A673 (cell line): ENCODE results near the gene PRAC1. TPM values are rescaled to one million over a fixed set of nuclear protein-coding genes. Genes with fewer than 3 reads are reported as not detected.

Experiments
- BruUV-seq: library from RNA; stranded (reverse); fragments of 400-500 nt; replicated peaks from 2 replicates; lab custom pipeline; 2021; lab: Mats Ljungman, UMichigan
- CTCF ChIA-PET: fragments of 300-600 bp; sonication (Branson Sonifier 250); formaldehyde crosslinking; loops from one replicate; lab custom pipeline; 2022; ENCODE audit warnings: antibody characterized with exemption; lab: Charles Lee
- POLR2A ChIA-PET: fragments of 300-600 bp; sonication (Branson Sonifier 250); formaldehyde crosslinking; loops from one replicate; lab custom pipeline; 2022; ENCODE audit warnings: antibody characterized with exemption; ENCODE audit not compliant: low non-redundant PET; lab: Charles Lee
- DNase-seq: peaks from one replicate; pipeline ENCODE4 v3.0.0-alpha.2; 2015; ENCODE audit warnings: low spot score
- H3K27ac ChIP-seq: fragments of 200-600 bp; sonication (generic); 2 replicates; pipeline ENCODE4 v1.5.1; 2016; ENCODE audit warnings: mixed run types, low read depth, mild to moderate bottlenecking, mixed read lengths, antibody characterized with exemption, low read length; ENCODE audit not compliant: poor library complexity, severe bottlenecking
- H3K27me3 ChIP-seq: fragments of 200-600 bp; sonication (generic); replicated peaks from 2 replicates; pipeline ENCODE4 v1.6.1; 2017; ENCODE audit warnings: mixed run types, low read depth, mild to moderate bottlenecking, mixed read lengths, antibody characterized with exemption, low read length; ENCODE audit not compliant: insufficient read depth, poor library complexity
- H3K36me3 ChIP-seq: fragments of 200-600 bp; sonication (generic); 2 replicates; pipeline ENCODE4 v1.6.1; 2016; ENCODE audit warnings: mixed run types, mild to moderate bottlenecking, mixed read lengths, antibody characterized with exemption, low read length; ENCODE audit not compliant: insufficient read depth, poor library complexity, severe bottlenecking
- H3K4me1 ChIP-seq: fragments of 200-600 bp; sonication (generic); 2 replicates; pipeline ENCODE4 v1.6.1; 2017; ENCODE audit warnings: mixed run types, mild to moderate bottlenecking, mixed read lengths, antibody characterized with exemption, low read length; ENCODE audit not compliant: insufficient read depth, poor library complexity, severe bottlenecking
- H3K4me3 ChIP-seq: fragments of 200-600 bp; sonication (generic); 2 replicates; pipeline ENCODE4 v1.5.1; 2016; ENCODE audit warnings: low read depth, mixed run types, mild to moderate bottlenecking, mixed read lengths, low read length; ENCODE audit not compliant: poor library complexity, severe bottlenecking
- H3K9me3 ChIP-seq: fragments of 200-600 bp; sonication (generic); 2 replicates; pipeline ENCODE4 v1.6.1; 2016; ENCODE audit warnings: mixed run types, low read depth, mild to moderate bottlenecking, mixed read lengths, antibody characterized with exemption, low read length; ENCODE audit not compliant: poor library complexity, severe bottlenecking
- EZH2 ChIP-seq: fragments of 200-600 bp; sonication (generic); IDR thresholded peaks from 2 replicates; pipeline ENCODE4 v1.6.1; 2017; ENCODE audit warnings: borderline replicate concordance, low read depth, mild to moderate bottlenecking, mixed read lengths, antibody characterized with exemption, low read length; ENCODE audit not compliant: poor library complexity, severe bottlenecking
- intact Hi-C: fragments of 100-400 bp; cut with micrococcal nuclease; formaldehyde crosslinking; loops from one replicate; pipeline ENCODE4 v1.10.0; 2022; ENCODE audit not compliant: unreplicated experiment
- total RNA-seq: library from RNA; stranded (reverse); gene quantifications from 2 replicates; pipeline ENCODE4 v1.2.3, GENCODE V29; 2021
- TF ChIP-seq, protein P1 (sequence below): fragments of 300-800, 200-600 bp; sonication (generic); conservative IDR thresholded peaks from 2 replicates; pipeline ENCODE4 v1.5.1; 2017; ENCODE audit warnings: low read depth, mild to moderate bottlenecking, antibody characterized with exemption, low read length, moderate library complexity, mixed read lengths

PRAC1 gene
- total RNA-seq, 1 experiment from 2014 or later, result 78.3 TPM

- no TSS peak for BruUV-seq
- DNase-seq, result no peak
- TF ChIP-seq, protein P1, sequence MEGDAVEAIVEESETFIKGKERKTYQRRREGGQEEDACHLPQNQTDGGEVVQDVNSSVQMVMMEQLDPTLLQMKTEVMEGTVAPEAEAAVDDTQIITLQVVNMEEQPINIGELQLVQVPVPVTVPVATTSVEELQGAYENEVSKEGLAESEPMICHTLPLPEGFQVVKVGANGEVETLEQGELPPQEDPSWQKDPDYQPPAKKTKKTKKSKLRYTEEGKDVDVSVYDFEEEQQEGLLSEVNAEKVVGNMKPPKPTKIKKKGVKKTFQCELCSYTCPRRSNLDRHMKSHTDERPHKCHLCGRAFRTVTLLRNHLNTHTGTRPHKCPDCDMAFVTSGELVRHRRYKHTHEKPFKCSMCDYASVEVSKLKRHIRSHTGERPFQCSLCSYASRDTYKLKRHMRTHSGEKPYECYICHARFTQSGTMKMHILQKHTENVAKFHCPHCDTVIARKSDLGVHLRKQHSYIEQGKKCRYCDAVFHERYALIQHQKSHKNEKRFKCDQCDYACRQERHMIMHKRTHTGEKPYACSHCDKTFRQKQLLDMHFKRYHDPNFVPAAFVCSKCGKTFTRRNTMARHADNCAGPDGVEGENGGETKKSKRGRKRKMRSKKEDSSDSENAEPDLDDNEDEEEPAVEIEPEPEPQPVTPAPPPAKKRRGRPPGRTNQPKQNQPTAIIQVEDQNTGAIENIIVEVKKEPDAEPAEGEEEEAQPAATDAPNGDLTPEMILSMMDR, result no peak
- intact Hi-C loops, result no loop called here
- ChIA-PET POLR2A (no interaction called here), CTCF (interaction anchor here (0.6 kb wide), 1 partner anchor 16 kb away, joined by 5 read pairs; no protein-coding TSS in a partner anchor)
- Histone ChIP-seq H3K27ac (no peak overlapping the region), H3K27me3 (no peaks in the 10 kb centered on the region), H3K4me3 (no peak overlapping the region), H3K4me1 (no peaks in the 10 kb centered on the region), H3K9me3 (no peaks in the 10 kb centered on the region), H3K36me3 (no peaks in the 10 kb centered on the region)
Measured at GRCh38 chr17:48701864-48702532, 20.3 kb downstream of the PRAC1 start.

DNA sequence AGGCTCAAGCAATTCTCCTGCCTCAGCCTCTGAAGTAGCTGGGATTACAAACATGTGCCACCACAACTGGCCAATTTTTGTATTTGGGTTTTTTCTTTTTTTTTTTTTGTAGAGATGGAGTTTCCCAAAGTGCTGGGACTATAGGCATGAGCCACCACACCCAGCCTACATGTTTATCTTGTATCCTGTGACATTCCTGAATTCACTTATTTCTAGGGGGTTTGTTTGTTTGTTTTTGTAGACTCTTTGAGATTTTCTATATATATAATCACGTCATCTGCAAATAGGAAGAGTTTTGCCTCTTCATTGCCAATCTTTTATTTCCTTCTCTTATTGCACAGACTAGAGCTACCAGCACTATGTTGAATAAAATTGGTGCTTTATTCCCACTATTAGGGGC is 29.1 kb downstream of the PRAC1 start:
- no peak overlapping the region for H3K27ac ChIP-seq
- no peaks in the 10 kb centered on the region for H3K27me3 ChIP-seq
- POLR2A ChIA-PET, result no interaction called here
- no peaks in the 10 kb centered on the region for H3K4me1 ChIP-seq
- peaks cover 6% of the 10 kb centered on the region for H3K9me3 ChIP-seq
- no peak overlapping the region for H3K4me3 ChIP-seq
- TF ChIP-seq, protein P1, result no peak
- no peak for TF ChIP-seq EZH2
- no peaks in the 10 kb centered on the region for H3K36me3 ChIP-seq
- intact Hi-C loops, result no loop called here
- DNase-seq, result no peak
- CTCF ChIA-PET, result no interaction called here
- no TSS peak for BruUV-seq

- H3K27me3 ChIP-seq, result no peaks in the 10 kb centered on the region
Measured at GRCh38 chr17:48692049-48692448, 30.3 kb downstream of the PRAC1 start.

More at GRCh38 chr17:48692049-48692448, 30.3 kb downstream of the PRAC1 start:
- DNase-seq, result no peak
- CTCF ChIA-PET, result no interaction called here
- no peaks in the 10 kb centered on the region for H3K36me3 ChIP-seq
- H3K9me3 ChIP-seq, result peaks cover 6% of the 10 kb centered on the region
- TF ChIP-seq, protein P1, result no peak
- no peak for TF ChIP-seq EZH2
- H3K4me1 ChIP-seq, result no peaks in the 10 kb centered on the region
- no peak overlapping the region for H3K27ac ChIP-seq
- POLR2A ChIA-PET, result interaction anchor here (0.6 kb wide), 1 partner anchor 9 kb away, joined by 5 read pairs; no protein-coding TSS in a partner anchor
- no TSS peak for BruUV-seq
- no peak overlapping the region for H3K4me3 ChIP-seq
- intact Hi-C loops, result no loop called here
